GM11168 (cell line): ENCODE data around the gene VAV3.
"Not testable (repeated sequence)": the region's sequence is repeated elsewhere in the genome, so short reads cannot be mapped to it uniquely, and the experiment has no call there.

Source experiments
- in situ Hi-C: fragments of 300-500 bp; cut with MboI; formaldehyde crosslinking; loops from one replicate; pipeline ENCODE4 v1.12.0; 2022; ENCODE audit warnings: low sequenced_read_pairs; ENCODE audit not compliant: unreplicated experiment

VAV3 gene

DNA sequence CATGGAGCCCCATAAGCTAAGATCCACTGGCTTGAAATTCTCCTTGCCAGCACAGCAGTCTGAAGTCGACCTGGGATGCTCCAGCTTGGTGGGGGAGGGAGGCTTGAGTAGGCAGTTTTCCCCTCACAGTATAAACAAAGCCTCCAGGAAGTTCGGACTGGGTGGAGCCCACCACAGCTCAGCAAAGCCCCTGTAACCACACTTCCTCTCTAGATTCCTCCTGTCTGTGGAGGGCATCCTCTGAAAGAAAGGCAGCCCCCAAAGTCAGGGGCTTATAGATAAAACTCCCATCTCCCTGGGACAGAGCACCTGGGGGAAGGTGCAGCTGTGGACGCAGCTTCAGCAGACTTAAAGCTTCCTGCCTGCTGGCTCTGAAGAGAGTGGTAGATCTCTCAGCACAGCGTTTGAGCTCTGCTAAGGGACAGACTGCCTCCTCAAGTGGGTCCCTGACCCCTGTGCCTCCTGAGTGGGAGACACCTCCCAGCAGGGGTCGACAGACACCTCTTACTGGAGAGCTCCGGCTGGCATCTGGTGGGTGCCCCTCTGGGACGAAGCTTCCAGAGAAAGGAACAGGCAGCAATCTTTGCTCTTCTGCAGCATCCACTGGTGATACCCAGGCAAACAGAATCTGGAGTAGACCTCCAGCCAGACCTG, 120.3 kb downstream of the VAV3 start:
- in situ Hi-C loops = not testable (repeated sequence)

DNA sequence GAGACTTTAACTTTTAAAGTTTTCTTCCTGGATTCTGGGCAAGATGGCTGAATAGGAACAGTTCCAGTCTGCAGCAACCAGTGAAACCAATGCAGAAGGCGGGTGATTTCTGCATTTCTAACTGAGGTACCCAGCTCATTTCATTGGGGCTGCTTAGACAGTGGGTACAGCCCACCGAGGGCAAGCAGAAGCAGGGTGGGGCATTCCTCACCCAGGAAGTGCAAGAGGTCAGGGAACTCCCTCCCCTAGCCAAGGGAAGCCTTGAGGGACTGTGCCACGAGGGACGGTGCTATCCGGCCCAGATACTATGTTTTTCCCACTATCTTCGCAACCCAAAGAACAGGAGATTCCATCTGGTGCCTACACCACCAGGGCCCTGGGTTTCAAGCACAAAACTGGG, 121.0 kb downstream of the VAV3 start:
- in situ Hi-C loops = no loop called here

DNA sequence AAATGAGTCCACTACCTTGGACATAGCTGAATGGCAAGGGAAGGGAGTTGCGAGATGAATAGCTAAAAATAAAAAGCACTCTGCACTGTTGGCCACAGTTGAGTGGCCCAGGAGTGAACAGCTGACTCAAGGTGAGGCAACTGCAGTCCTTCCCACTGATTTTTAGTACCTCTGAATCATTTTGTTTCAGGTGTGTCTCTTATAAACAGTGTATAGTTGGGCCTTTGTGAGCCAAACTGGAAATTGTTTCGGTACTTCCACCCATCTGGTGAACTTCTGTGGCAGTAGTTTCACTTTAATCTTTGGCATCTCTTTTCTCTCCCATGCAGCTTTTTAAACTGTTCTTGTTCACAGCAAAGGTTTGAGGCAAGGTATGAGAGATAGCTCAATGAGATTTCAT, 122.7 kb downstream of the VAV3 start:
- in situ Hi-C loops = no loop called here

DNA sequence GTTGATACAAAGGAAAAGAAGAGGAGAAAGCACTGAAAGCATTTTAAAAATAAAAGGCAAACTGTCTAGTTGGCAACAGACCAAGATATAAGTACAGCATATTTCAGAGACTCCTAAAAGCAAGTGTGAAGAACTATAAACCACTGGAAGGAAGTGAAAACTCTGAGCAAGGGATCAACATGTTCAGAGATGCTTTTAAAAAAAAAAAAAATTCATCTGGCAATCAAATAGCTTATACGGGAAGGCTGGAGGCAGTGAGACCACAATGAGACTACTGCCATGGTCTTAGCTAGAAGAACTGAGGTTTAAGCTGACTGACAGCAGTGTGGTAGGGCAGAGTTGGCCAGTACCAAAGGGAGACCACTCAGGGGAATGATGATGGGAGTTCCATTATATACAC, 124.3 kb downstream of the VAV3 start:
- in situ Hi-C loops = no loop called here

DNA sequence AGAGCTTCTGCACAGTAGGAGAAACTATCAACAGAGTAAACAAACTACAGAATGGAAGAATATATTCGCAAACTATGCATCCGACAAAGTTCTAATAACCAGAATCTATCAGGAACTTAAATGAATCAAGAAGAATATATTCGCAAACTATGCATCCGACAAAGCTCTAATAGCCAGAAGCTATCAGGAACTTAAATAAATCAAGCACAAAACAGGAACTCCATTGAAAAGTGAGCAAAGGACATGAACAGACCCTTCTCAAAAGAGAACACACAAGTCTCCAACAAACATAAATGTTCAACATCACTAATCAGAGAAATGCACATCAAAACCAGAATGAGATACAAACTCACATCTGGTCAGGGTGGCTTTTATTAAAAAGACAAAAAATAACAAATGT, 126.9 kb downstream of the VAV3 start:
- in situ Hi-C loops = no loop called here

GRCh38 chr1:107835151-107835670, 129.8 kb downstream of the VAV3 start:
- in situ Hi-C loops = no loop called here

DNA sequence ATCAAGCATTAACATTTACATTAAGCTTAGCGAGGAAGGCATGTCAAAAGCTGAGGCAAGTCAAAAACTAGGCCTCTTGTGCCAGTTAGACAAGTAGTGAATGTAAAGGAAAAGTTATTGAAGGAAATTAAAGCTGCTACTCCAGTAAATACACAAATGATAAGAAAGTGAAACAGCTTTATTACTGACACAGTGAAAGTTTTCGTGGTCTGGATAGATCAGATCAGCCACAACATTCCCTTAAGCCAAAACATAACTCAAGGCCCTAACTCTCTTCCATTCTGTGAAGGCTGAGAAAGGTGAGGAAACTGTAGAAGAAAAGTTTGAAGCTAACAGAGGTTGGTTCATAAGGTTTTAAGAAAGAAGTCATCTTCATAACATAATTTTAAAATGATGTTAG, 131.9 kb downstream of the VAV3 start:
- in situ Hi-C loops = no loop called here

DNA sequence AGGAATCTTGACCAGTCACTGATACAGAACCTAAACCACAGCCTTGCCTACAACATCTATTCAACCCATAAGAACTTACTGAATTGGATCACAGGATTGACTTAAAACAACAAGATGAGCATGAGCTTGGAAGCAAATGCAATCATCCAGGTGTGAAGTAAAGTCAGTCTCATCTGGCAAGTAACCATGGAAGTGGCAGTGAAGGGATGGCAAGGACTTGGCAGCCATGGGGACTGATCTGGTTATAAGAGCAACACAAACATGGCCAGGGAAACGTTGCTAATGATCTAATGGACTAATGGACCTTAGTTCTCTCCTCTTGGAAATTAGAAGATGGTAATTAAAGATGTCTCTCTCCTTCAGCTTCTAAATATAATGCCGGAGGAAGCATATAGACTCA, 133.1 kb downstream of the VAV3 start:
- in situ Hi-C loops = no loop called here

GRCh38 chr1:107830526-107830925, 134.5 kb downstream of the VAV3 start:
- in situ Hi-C loops = no loop called here

- in situ Hi-C loops = no loop called here
Measured at GRCh38 chr1:107830075-107830474, 134.9 kb downstream of the VAV3 start.

DNA sequence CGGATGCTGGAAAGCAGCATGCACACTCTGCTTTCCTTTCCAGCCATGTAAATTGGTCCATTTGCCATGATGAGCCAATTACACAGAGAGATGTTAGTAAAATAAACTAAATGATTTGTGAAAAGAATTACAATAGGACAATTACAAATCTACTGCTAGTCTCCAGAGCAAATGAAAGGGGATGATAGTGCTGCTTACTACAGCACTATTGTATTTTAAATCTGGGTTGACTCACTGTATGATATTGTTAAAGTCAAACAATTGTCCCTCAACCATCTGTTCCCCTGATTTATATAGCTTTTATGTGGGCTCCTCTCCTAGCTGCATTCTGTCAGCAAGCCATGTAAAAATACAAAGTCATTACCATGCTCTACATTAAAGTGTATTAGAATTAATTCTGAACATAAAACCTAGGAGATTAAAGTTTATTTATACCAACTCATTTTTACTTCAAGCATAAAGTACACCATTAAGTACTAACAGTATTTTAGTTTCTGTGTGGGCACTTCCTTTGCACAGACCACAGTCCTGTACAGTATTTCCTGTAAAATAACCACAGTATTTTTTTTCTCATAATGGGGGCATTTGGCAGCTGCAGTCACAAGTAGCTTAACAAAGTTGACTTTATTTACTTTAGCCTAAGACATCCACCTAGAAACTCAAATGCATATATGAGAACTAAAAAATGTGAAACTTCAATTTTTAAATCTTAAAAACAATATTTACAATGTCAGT, 135.8 kb downstream of the VAV3 start:
- in situ Hi-C loops = no loop called here

DNA sequence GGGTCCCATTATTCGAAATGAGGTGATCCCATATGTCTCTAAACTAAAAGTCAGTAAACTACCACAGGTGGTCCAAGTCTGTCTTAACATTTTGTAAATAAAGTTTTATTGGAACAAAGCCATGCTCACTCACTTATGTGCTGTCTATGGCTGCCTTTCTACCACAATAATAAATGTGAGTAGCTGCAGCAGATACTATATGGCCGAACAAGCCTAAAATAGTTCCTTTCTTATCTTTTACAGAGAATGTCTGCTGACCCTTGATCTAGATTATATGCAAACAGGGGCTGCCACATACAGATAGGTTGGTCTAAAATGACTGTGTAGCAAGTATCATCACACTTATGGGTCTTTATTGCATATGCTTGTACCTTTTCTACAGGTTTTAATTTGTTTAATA, 140.0 kb downstream of the VAV3 start:
- in situ Hi-C loops = no loop called here

- in situ Hi-C loops = no loop called here
Measured at GRCh38 chr1:107821340-107821739, 143.6 kb downstream of the VAV3 start.

DNA sequence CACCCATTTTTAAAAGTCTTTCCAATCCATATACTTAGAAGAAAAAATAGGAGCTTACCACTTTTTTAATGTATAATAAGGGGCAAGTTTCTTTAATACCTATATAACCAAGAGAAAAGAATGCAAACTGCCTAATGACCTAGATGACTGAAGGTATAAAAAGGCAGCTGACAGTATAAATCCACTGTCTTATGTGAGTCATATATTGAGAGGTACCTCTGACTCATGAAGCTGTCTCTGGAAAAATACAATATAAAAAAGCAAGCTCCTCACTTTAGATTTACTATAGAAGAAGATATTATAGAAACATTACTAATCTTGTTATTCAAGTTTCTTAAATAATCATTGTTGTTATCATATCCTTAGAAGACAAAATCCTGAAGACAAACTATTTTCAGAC, 144.2 kb downstream of the VAV3 start:
- in situ Hi-C loops = no loop called here

DNA sequence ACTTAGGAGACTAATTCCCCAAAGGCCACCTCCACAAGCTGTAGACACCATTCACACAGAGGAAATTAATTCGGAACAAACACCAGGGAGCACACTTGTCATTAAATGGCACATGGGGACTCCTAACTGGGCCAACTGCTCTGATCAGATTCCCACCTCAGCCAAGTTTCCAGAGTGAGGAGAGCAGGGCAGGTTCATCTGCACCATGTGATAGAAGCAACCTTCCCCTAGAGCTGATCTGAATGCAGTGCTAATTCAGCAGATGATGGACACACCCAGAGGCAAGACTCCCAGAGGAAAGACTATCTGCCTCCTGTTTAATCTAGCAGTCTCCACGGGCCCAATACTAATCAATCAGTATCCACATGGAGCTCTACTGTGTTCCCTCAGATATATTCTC, 147.0 kb downstream of the VAV3 start:
- in situ Hi-C loops = no loop called here

DNA sequence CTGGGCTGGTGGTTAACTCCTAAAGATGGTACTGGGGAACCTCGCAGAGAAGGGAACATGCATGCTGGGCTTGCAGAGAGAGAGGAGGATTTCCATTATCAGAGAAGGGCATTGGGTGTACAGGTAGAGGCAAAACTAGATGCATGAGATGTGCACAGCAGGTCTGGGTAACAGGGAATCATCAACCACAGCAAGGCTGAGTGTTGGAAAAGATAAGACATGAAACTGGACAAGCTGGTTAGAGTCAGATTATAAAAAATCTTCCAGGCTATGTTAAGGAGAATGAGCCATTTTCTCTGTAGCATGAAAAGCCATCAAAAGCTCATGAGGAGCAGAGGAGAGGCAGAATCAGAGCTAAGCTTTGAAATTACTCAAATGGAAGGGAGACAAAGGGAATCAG, 147.8 kb downstream of the VAV3 start:
- in situ Hi-C loops = no loop called here

DNA sequence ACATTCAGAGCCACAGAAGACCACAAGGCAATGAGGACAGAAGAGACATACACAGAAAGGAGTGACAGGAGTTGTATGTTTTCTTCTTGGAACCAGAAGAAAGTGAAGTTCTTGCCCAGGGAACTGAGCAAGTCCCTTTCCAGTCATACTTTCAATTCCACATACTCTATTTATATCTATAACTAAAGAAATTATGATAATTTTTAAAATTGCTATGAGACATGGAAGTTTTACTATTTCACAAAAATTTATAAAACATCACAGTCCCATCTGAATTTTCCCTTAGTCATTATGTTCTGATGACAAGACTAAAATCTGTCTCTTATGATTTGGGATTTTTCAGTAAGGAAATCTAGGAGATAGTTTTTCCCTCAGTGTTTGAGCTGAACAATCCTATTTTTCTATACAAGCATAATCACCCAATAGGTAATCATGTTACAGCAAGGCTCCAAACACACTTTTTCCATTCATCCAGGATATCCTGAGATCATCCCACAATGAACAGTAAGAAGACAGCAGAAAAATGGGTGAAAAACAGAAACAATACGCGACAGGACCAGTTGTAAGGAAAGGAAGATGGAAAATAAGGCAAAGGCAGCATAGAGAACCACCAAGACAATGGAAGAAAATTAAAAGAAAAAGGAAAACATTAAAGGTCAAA, 154.6 kb downstream of the VAV3 start:
- in situ Hi-C loops = no loop called here

GRCh38 chr1:107807855-107808254, 157.1 kb downstream of the VAV3 start:
- in situ Hi-C loops = no loop called here

DNA sequence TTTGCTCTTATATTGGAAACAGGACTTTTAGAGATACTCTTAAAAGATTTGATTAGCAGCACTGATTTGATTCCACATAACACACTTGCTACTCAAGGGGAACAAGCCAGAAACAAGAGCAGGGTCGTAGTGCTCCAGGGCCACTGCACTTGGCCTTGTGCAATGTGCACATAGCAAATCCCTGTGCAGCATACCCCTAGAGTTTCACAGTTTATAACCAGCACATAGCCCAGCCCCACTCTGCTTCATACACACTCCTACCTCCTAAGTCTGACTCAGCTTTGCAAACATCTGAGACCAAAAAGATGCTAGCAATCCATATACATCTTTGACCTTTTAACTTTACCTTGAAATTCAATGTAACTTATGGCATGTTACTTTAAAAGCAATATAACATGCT, 157.6 kb downstream of the VAV3 start:
- in situ Hi-C loops = no loop called here

DNA sequence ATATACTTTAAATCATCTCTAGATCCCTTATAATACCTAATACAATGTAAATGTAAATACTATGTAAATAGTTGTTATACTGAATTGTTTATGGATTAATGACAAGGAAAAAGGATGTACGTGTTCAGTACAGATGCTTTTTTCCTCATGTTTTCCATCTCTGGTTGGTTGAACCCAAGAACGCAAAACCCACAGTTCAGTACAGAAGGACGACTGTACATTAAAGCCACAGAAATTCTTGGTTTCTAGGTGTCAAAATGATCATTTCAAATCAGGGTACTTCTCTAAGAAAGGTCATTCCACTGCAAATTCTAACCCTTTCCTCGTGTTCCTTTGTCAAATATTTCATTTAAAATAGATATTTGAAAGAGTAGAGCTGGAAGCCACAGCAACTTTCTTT, 158.1 kb downstream of the VAV3 start:
- in situ Hi-C loops = no loop called here

DNA sequence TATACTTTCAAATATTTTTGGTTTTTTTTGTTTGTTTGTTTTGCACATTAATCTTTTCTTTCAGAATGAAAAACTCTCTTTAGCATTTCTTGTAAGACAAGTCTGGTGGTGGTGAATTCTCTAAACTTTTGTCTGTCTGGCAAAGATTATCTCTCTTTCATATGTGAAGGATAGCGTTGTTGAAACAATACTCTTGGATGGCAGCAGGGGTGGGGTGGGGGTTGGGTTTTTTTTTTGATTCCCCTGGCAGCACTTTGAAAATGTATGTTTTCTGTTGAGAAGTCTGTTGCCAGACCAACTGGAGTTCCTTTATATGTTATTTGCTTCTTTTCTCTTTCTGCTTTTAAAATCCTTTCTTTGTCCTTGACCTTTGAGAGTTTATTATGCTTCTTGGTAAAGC, 160.2 kb downstream of the VAV3 start:
- in situ Hi-C loops = no loop called here
